Tibial artery (tissue), 4 donors: ENCODE results near the gene BRICD5.
"Not testable (repeated sequence)": the region's sequence is repeated elsewhere in the genome, so short reads cannot be mapped to it uniquely, and the experiment has no call there.

Source experiments
- DNase-seq, 2 donors: peaks; one replicate each; pipeline ENCODE4 v3.0.0-alpha.2; 2019
- H3K27ac ChIP-seq, 2 donors: fragments of 200-600 bp; sonication (generic) in 1 of 2; 1 replicate in 1 of 2; 2 replicates in 1 of 2; pipeline ENCODE4 v1.5.1; 2018 to 2019; ENCODE audit warnings: mild to moderate bottlenecking in 1 of 2
- H3K27me3 ChIP-seq, 2 donors: fragments of 200-600 bp; sonication (generic) in 1 of 2; one replicate each; pipeline versions ENCODE4 v1.5.1 to v1.6.0; 2016 to 2019
- H3K36me3 ChIP-seq, 3 donors: fragments of 200-600 bp; sonication (generic) in 2 of 3; one replicate each; pipeline ENCODE4 v1.5.1; 2016 to 2019; ENCODE audit warnings: mild to moderate bottlenecking in 2 of 3
- H3K4me1 ChIP-seq, 4 donors: fragments of 200-600 bp; sonication (generic) in 2 of 4; 1 replicate in 3 of 4; 2 replicates in 1 of 4; pipeline ENCODE4 v1.5.1; 2016 to 2019
- H3K4me3 ChIP-seq, 2 donors: fragments of 200-600 bp; sonication (generic) in 1 of 2; 1 replicate in 1 of 2; 2 replicates in 1 of 2; pipeline ENCODE4 v1.5.1; 2018 to 2019; ENCODE audit warnings: mild to moderate bottlenecking in 2 of 2
- H3K9me3 ChIP-seq, 3 donors: fragments of 200-600 bp; sonication (generic) in 1 of 3; one replicate each; pipeline ENCODE4 v1.5.1; 2016 to 2019
- CTCF ChIP-seq, 2 experiments: fragments of 200-600 bp in 1 of 2; fragments of 450-650 bp in 1 of 2; IDR thresholded peaks; one replicate each; pipeline ENCODE4 v1.5.1; 2017 to 2019; ENCODE audit warnings: antibody characterized with exemption in 2 of 2, mild to moderate bottlenecking in 1 of 2, moderate library complexity in 1 of 2
- intact Hi-C: fragments of 100-400 bp; cut with DNase I; formaldehyde crosslinking; loops from one replicate; pipeline ENCODE4 v1.15.0; 2023; ENCODE audit warnings: low total_unique reads

BRICD5 gene

GRCh38 chr16:2244301-2244700, 33.6 kb upstream of the BRICD5 start:
- peaks cover 43 to 76% (median 49%) of the 10 kb centered on the region in 3 donors for H3K36me3 ChIP-seq
- H3K9me3 ChIP-seq = no peaks in the 10 kb centered on the region
- H3K4me3 ChIP-seq = no peak overlapping the region
- TF ChIP-seq CTCF (IDR thresholded peaks at IDR 0.05) = no peak
- H3K27me3 ChIP-seq = no peaks in the 10 kb centered on the region
- no peaks in the 10 kb centered on the region for H3K4me1 ChIP-seq
- no peak overlapping the region for H3K27ac ChIP-seq
- no peak for DNase-seq
- intact Hi-C loops = no loop called here

- Histone ChIP-seq H3K27me3 (no peaks in the 10 kb centered on the region), H3K4me3 (no peak overlapping the region), H3K4me1 (no peaks in the 10 kb centered on the region), H3K27ac (no peak overlapping the region), H3K9me3 (no peaks in the 10 kb centered on the region), H3K36me3 (peaks cover 43 to 78% (median 45%) of the 10 kb centered on the region in 3 donors)
- TF ChIP-seq CTCF (IDR thresholded peaks at IDR 0.05) = no peak
- DNase-seq = no peak
- intact Hi-C loops = no loop called here
Observed at GRCh38 chr16:2243781-2244180, 33.1 kb upstream of the BRICD5 start.

GRCh38 chr16:2243031-2243528, 32.4 kb upstream of the BRICD5 start:
- Histone ChIP-seq H3K9me3 (no peaks in the 10 kb centered on the region), H3K36me3 (peaks cover 43 to 78% (median 45%) of the 10 kb centered on the region in 3 donors), H3K4me1 (no peaks in the 10 kb centered on the region), H3K4me3 (no peak overlapping the region), H3K27ac (no peak overlapping the region), H3K27me3 (peaks cover 0 to 1% of the 10 kb centered on the region in 2 donors)
- intact Hi-C loops = no loop called here
- no peak for DNase-seq
- no peak for TF ChIP-seq CTCF (IDR thresholded peaks at IDR 0.05)

- DNase-seq = no peak
- Histone ChIP-seq H3K36me3 (peaks cover 43 to 78% (median 45%) of the 10 kb centered on the region in 3 donors), H3K27ac (no peak overlapping the region), H3K4me1 (peaks cover 0 to 5% (median 2%) of the 10 kb centered on the region in 4 donors), H3K4me3 (no peak overlapping the region), H3K9me3 (no peaks in the 10 kb centered on the region), H3K27me3 (peaks cover 0 to 6% of the 10 kb centered on the region in 2 donors)
- no peak for TF ChIP-seq CTCF (IDR thresholded peaks at IDR 0.05)
- intact Hi-C loops = no loop called here
Observed at GRCh38 chr16:2242598-2242997, 31.9 kb upstream of the BRICD5 start.

- H3K27ac ChIP-seq, DNase-seq, intact Hi-C loops, H3K4me3 ChIP-seq, H3K9me3 ChIP-seq: not testable (repeated sequence)
- Histone ChIP-seq H3K36me3 (peaks cover 28 to 69% (median 35%) of the 10 kb centered on the region in 3 donors), H3K4me1 (peaks cover 7 to 21% (median 21%) of the 10 kb centered on the region in 4 donors), H3K27me3 (peaks cover 0 to 19% of the 10 kb centered on the region in 2 donors)
Observed at GRCh38 chr16:2240331-2240730, 29.7 kb upstream of the BRICD5 start.

GRCh38 chr16:2238838-2239675, 28.4 kb upstream of the BRICD5 start:
- no peak for TF ChIP-seq CTCF (IDR thresholded peaks at IDR 0.05)
- peaks cover 7 to 21% (median 21%) of the 10 kb centered on the region in 4 donors for H3K4me1 ChIP-seq
- DNase-seq = no peak
- H3K36me3 ChIP-seq = peaks cover 28 to 69% (median 35%) of the 10 kb centered on the region in 3 donors
- no peak overlapping the region for H3K27ac ChIP-seq
- intact Hi-C loops = no loop called here
- no peaks in the 10 kb centered on the region for H3K9me3 ChIP-seq
- no peak overlapping the region for H3K4me3 ChIP-seq
- peaks cover 0 to 19% of the 10 kb centered on the region in 2 donors for H3K27me3 ChIP-seq
